ENCODE data around the gene FSD1.

The FSD1 gene

DNA sequence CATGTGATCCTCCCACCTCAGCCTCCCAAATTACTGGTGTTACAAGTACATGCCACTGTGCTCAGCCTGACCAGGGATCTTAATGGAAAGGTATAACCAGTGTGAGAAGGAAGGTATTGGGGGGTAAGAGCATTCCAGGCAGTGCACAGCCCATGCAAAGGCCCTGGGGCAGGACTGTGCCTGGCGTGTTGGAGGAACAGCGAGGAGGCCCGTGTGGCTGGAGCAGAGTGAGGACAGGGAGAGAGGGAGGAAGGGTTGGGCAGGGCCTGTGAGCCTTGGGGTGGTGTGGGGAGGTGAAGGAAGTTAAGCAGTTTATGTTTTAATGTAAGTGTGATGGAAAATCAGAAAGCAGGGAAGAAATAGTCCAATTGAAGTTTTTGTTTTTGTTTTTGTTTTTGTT lies 3.8 kb upstream of the FSD1 start:
- TF ChIP-seq CTCF (conservative IDR thresholded peaks at IDR 0.05), result no peak
- no peak for TF ChIP-seq ZFX (IDR thresholded peaks at IDR 0.05)
- H3K27ac ChIP-seq, result no peak overlapping the region

GRCh38 chr19:4301590-4302242 lies 2.7 kb upstream of the FSD1 start:
- TF ChIP-seq ZFX (IDR thresholded peaks at IDR 0.05) (no peak), CTCF (conservative IDR thresholded peaks at IDR 0.05) (no peak)
- H3K27ac ChIP-seq, result no peak overlapping the region

DNA sequence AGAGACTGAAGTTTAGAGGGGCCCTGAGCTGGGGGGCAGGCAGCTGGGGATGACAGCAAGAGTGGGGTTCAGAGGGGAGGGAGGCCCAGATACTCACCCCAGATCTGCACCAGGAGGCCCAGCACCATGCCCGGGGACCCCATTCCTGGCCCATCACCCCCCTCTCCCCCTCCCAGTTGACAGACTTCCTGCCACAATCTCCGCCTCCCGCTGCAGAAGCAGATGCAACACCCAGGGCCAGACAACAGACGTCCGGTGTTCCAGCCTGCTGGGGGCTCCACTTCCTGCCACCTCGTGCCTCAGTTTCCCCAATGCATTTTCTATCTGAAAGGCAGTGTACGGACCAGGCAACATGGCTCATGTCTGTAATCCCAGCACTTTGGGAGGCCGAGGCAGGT lies 2.2 kb upstream of the FSD1 start, which contains the start of gene TMIGD2:
Gene TMIGD2 (minus strand): TSS at position 147 of the 398 bp plus-strand sequence. CDS start 4 bp downstream, at position 143.
- no peak within 1 kb of the TSS for H3K27ac ChIP-seq
- TF ChIP-seq ZFX (IDR thresholded peaks at IDR 0.05) (no peak), CTCF (conservative IDR thresholded peaks at IDR 0.05) (no peak)

DNA sequence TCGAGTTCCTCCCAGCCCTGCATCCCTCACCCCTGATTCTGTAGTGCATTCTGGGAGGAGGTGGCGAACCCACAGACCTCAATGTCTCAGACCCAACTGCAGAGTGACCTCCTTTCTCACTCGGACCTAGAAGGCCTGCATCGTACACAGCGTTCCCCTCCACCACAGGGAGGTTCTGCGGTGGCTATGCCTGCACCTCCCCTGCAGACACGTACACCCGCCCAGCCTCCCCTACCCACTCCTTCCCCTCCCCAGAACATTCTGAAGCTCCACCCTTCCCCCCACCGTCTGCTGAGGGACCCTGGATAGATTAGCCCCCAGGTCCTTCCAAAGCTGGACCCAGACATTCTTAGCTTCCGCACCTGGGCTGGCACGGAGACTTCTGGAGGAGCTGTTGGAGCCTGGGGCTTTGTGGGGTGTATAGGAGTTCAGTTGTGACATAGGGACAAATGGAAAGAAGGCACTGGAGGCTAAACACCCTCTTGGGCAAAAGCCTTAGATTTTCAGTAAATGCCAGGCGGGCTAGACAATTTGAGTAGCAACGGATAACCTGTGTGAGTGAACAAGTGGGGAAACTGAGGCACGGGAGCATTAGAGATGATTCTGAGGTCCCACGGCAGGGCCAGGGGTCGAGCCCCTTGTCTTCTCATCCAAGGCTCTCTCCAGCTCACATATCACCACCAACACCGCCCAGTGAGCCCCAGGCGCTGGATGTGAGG lies 420 bp upstream of the FSD1 start:
- H3K27ac ChIP-seq, result no peak overlapping the region
- TF ChIP-seq CTCF (conservative IDR thresholded peaks at IDR 0.05), result no peak
- TF ChIP-seq ZFX (IDR thresholded peaks at IDR 0.05), result no peak

DNA sequence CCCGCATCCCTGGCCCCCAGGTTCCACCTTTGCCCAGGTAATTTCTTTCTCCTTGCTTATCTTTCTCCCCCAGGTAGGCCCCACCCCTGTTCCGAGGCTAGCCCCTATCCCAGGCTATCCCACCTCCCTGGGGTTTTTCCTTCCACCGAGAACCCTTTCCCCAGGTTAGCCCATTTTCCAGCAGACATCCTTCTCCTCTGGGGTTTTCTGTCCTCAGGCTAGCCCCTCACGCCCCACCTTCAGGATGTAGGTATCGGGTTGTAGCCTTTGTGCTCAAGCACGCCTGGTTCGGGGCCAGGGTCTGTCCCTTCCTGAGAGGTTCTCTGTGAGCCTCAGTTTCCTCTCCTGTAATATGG lies 837 bp downstream of the FSD1 start:
- TF ChIP-seq CTCF (conservative IDR thresholded peaks at IDR 0.05), result no peak
- TF ChIP-seq ZFX (IDR thresholded peaks at IDR 0.05), result no peak
- no peak overlapping the region for H3K27ac ChIP-seq

DNA sequence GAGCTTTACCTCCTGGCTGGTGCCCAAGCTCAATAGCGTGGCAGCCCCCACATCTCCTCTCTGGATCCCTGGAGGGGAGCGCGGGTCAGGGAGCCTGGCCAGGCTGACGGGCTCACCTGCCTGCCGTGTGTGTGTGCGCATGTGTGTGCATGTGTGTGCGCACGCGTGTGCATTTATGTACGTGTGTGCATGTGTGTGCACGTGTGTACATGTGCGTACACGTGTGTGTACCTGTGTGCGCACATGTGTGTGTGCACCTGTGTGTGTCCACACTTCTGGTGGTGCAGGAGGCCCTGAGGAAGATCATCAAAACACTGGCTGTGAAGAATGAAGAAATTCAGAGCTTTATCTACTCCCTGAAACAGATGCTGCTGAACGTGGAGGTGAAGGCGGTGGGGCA lies 1.3 kb downstream of the FSD1 start:
- H3K27ac ChIP-seq, result no peak overlapping the region
- TF ChIP-seq CTCF (conservative IDR thresholded peaks at IDR 0.05), result no peak
- TF ChIP-seq ZFX (IDR thresholded peaks at IDR 0.05), result no peak

GRCh38 chr19:4310247-4311121 lies 6.1 kb downstream of the FSD1 start:
- H3K27ac ChIP-seq, result no peak overlapping the region
- no peak for TF ChIP-seq CTCF (conservative IDR thresholded peaks at IDR 0.05)
- no peak for TF ChIP-seq ZFX (IDR thresholded peaks at IDR 0.05)

Data from C4-2B (cell line).